Activated gamma-delta T cell treated with Interleukin-2 at 50 U/mL for 16 hours (primary cell): ENCODE data around the gene IGDCC3.

Experiments
- DNase-seq: peaks from one replicate; pipeline ENCODE4 v3.0.0-alpha.2; 2020

The IGDCC3 gene

DNA sequence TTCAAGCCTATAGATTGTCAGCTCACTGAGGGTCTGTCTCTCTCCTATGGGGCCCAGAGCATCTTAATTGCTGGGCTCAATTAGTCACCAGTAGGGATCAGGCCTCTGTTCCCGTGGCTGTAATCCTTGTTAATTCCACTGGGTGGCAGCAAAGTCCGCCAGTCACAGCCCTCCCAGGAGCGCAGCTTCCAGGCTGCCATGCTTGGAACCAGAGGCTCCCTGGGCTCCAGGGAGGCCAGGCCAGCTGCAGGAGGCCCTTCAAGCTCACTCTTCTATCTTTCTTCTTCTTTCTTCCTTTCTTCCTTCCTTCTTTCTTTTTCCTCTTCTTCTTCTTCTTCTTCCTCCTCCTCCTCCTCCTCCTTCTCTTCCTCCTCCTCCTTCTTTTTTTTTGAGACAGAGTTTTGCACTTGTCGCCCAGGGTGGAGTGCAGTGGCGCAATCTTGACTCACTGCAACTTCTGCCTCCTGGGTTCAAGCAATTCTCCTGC, 58.9 kb downstream of the IGDCC3 start:
- peak; percentile 73 for DNase-seq

GRCh38 chr15:65312400-65312916, 65.3 kb downstream of the IGDCC3 start:
- DNase-seq, result no peak

GRCh38 chr15:65311760-65312159, 66.0 kb downstream of the IGDCC3 start:
- DNase-seq, result no peak

DNA sequence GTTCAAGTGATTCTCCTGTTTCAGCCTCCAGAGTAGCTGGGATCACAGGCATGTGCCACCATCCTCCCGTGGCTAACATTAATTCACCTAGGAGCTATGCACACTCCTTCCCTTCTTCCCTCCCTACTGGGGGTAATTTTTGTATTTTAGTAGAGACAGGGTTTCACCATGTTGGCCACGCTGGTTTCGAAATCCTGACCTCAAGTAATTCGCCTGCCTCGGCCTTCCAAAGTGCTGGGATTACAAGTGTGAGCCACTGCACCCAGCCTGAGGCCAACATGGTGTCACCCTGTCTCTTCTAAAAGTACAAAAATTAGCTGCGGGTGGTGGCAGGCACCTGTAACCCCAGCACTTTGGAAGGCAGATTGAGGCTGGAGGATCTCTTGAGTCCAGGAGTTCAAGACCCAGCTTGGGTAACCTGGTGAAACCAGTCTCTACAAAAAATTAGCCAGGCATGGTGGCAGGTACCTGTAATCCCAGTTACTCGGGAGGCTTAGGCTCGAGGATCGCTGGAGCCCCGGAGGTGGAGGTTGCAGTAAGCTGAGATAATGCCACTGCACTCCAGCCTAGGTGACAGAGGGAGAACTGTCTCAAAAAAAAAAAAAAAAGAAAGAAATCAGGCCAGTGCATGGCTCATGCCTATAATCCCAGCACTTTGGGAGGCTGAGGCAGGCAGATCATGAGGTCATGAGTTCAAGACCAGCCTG, 67.2 kb downstream of the IGDCC3 start:
- no peak for DNase-seq

- DNase-seq, result no peak
These were observed 67.9 kb downstream of the IGDCC3 start for GRCh38 chr15:65309882-65310418.

DNA sequence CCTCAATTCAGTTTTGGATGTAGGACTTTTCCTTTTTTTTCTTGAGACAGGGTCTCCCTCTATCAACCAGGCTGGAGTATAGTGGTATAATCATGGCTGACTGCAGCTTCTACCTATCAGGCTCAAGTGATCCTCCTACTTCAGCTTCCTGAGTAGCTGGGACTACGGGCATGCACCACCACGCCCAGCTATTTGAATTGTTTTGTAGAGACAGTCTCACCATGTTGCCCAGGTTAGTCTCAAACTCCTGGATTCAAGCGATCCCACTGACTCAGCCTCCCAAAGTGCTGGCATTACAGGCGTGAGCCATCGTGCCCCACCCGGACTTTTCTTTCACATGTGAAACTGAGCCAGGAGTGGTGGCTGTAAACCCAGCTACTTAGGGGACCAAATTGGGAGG, 69.8 kb downstream of the IGDCC3 start:
- DNase-seq, result no peak

DNA sequence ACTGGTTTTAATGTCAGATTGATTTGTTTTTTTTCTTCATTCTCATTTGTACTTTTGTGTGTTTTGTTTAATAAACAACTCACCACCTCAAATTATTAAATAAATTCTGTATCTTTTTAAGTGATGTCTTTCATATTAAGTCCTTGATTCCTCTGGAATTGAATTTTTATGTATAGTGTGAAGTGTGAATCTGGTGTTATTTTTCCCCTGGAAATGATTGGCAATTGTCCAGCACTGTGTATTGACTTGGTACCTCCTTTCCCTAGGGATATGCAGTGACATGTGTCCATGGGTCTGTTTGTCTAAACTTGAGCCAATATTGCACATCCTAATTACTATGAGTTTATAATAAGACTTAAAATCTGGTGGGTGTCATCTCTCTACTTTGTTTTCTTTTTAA, 71.3 kb downstream of the IGDCC3 start:
- DNase-seq, result no peak

DNA sequence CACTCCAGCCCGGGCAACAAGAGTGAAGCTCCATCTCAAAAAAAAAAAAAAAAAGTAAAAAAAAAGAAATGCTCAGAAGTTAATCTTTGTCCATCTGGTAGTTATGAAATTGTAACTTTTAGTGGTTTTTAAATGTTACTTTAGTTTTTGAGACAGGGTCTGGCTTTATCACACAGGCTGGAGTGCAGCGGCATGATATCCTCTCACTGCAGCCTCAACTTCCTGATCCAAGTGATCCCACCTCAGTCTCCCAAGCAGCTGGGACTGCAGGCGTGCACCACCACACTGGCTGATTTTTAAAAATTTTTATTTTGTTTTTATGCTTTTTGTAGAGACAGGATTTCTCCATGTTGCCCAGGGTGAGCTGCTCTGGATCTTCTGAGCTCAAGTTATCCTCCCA, 72.0 kb downstream of the IGDCC3 start:
- no peak for DNase-seq

- DNase-seq, result no peak
These were observed 72.5 kb downstream of the IGDCC3 start for GRCh38 chr15:65305150-65305758.

DNA sequence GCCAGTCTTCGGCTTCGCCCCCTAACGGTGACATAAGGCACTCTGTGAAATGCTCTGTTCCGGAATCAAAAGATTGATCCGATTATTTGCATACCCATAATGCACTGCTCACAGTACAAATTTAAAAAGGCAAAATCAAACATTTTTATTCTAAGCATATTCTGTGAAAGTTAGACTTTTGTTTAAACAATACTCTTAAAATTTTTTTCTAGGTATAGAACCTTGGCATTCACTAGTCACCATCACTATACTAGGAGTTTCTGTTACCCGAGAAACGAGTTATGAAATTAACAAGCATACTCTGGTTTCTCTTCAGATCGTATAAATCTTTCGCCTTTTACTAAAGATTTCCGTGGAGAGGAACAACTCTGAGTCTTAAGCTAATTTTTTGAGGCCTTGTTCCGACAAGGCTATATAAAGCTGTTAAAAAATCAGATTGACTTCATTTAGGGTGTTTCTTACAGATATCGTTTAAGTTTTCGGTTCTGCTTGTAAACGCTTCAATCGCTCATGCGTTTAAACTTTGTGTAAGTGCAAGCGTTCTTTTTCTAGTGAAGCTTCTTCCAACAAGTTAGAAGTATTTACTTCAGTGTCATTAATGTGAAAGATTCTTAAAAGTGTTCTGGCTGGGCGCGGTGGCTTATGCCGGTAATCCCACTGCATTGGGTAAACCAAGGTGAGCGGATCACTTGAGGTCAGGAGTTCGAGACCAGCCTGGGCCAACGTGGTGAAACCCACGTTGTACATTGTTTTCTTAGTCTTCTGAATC, 73.2 kb downstream of the IGDCC3 start, which contains the start of gene RNU5B-1:
Gene RNU5B-1 (plus strand): TSS at position 297 of the 769 bp plus-strand sequence.
- DNase-seq, result peak; percentile 74

GRCh38 chr15:65303687-65304380, 74.0 kb downstream of the IGDCC3 start:
- DNase-seq, result no peak

DNA sequence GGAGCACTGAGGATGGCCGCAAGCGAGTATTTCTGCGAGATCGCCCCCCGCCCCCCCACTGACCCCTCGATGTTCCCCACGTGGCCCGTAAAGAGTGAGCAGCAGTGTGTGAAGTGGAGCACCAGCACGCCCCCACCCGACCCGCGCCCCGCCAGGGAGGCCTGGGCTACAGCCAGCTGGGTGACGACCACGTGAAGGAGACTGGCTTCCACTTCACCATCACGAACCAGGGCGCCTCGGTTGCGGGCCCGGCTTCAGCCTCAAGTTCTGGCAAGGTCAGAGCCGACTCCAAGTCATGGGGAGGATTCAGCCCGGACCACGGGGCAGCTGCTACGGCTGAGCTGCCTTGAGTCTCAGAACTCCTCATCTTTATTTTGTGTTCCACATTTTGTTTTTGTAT, 75.7 kb downstream of the IGDCC3 start:
- DNase-seq, result no peak

DNA sequence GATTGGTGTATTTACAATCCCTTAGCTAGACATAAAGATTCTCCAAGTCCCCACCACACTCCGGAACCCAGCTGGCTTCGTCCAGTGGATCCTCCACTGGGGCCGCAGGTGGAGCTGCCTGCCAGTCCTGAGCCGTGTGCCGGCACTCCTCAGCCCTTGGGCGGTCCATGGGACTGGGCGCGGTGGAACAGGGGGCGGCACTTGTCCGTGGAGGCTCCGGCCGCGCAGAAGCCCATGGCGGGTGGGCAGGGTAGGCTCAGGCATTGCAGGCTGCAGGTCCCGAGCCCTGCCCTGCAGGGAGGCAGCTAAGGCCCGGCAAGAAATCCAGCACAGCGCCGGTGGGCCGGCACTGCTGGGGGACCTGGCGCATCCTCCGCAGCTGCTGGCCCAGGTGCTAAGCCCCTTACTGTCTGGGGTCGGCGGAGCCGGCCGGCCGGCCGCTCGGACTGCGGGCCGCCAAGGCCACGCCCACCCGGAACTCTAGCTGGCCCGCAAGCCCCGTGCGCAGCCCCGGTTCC, 76.8 kb downstream of the IGDCC3 start:
- no peak for DNase-seq

DNA sequence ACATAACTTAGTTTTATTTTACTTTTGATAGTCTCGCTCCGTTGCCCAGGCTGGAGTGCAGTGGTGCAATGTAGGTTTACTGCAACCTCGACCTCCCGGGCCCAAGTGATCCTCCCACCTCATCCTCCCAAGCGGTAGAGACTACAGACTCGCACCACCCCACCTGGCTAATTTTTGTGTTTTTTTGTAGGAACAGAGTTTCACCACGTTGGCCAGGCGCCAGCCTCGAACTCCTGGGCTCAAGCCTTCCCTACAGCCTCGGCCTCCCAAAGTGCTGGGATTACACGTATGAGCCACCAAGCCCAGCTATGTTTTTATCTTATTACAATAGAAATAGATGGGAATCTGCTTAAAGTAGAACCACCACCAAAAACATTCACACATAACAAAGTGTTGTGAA, 79.1 kb downstream of the IGDCC3 start:
- DNase-seq, result no peak

DNA sequence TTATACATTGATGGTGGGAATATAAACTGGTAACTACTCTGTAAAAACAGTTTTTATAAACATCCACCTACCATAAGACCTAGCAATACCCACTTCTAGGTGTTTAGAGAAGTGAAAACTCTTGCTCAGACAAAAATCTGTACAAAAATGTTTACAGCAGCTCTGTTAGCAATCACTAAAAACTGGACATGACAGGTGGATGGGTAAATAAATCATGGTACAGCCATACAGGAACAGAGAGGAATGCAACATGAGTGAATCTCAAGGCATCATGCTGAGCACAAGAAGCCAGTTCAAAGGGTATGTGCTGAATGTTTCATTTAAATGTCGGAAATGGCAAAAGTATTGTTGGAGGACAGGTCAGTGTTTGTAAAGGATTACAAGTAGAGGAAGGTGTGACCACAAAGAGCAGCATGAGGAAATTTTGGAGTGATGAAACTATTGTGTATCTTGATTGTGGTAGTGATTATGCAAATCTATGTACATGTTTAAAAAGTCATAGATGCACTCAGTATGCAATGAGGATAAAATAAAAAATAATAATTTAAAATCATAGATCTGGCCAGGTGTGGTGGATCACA, 84.8 kb downstream of the IGDCC3 start:
- DNase-seq, result no peak

DNA sequence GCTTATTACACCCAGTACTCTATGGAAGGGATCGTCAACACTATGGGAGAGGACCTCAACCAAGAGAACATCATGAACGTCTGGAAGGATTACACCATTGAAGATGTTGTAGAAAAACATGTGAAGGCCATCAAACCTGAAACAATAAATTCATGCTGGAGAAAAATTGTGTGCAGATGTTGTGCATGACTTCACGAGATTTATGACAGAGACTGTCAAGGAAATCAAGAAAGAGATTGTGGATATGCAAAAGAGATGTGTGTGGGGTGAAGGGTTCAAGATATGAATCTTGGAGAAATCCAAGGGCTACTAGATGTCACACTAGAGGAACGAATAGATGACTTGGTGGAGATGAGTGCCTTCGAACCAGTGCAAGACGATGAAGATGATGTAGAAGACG, 87.6 kb downstream of the IGDCC3 start:
- no peak for DNase-seq

- DNase-seq, result no peak
These were observed 88.4 kb downstream of the IGDCC3 start for GRCh38 chr15:65289261-65289854.

DNA sequence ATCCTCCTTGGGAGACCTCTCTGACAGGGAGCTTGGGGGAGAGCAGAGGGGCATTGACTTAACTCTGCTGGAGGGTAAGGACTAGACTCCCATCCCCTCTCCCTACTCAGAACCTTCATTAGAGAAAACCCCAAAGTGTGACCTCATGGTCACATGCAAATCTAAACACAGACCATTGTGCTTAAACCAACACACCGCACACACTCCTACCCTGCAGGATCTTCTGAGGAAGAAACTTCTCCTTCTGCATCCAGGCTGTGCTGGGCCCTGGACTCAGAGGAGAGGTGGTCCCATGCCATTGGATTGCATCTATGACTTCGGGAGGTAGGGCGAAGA, 90.3 kb downstream of the IGDCC3 start:
- no peak for DNase-seq

DNA sequence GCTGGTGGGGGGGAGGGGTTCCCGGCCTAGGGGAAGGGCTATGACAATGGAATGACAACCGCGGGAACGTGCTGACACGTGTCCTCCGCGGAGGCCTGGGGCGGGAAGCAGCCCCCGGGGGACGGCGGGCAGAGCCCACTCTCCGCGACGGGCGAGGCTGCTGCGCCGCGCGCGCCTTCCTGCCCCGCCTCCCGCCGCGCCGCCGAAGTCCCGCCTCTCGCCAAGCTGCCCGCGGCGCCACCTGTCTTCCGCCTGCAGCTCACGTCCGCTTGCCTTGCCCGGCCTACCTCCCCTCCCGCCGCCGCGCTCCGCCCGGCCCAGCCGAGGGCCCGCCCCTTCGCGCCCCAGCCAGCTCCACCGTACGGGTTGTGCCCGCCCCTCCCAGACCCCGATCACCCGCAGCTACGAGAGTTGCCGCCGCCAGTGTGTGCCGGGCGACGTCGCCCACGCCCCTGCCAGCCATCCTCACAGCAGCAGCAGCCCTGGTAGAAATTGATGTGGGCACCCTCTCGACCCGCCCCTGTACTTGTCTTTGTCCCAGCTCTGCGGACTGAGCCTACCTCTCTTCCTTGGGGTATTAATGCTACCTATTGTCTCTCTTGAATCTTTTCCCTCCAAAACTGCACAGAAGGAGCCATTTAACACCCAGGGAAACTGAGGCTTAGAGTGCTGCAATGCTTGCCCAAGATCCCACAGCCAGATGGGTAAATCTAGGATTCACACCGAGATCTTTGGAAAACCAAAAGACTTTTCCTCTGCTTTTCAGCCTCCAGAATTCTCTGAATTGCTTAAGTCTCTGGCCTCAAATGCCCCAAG, 90.9 kb downstream of the IGDCC3 start, which contains the start of gene PARP16:
Gene PARP16 (minus strand): TSS at position 180 of the 816 bp plus-strand sequence. CDS start 457 bp downstream, outside the sequence.
- peak; percentile 92 for DNase-seq

- DNase-seq, result no peak
These were observed 91.6 kb downstream of the IGDCC3 start for GRCh38 chr15:65286069-65286703.
